Ovary (tissue), 9 donors: ENCODE measurements around the gene PARD6B. TPM values are rescaled to one million over a fixed set of nuclear protein-coding genes. Genes with fewer than 3 reads are reported as not detected.
"Not testable (repeated sequence)": the region's sequence is repeated elsewhere in the genome, so short reads cannot be mapped to it uniquely, and the experiment has no call there.

ENCODE experiments used
- DNase-seq, 5 donors: peaks; one replicate each; pipeline ENCODE4 v3.0.0-alpha.2; 2019 to 2020
- H3K27ac ChIP-seq, 2 donors: fragments of 200-600 bp; one replicate each; pipeline versions ENCODE4 v1.5.1 to v1.8.0; 2019 to 2022
- H3K27me3 ChIP-seq: fragments of 200-600 bp; one replicate; pipeline ENCODE4 v1.8.0; 2022
- H3K36me3 ChIP-seq: fragments of 200-600 bp; sonication (generic); one replicate; pipeline ENCODE4 v1.5.1; 2019
- H3K4me1 ChIP-seq: one replicate; pipeline ENCODE4 v1.8.1; 2013; ENCODE audit warnings: mild to moderate bottlenecking, moderate library complexity; ENCODE audit not compliant: insufficient read depth
- H3K4me3 ChIP-seq: fragments of 200-600 bp; sonication (generic); one replicate; pipeline ENCODE4 v1.5.1; 2017
- H3K9me3 ChIP-seq, 2 donors: fragments of 200-600 bp in 1 of 2; sonication (generic) in 1 of 2; one replicate each; pipeline versions ENCODE4 v1.5.1 to v1.8.1; 2013 to 2019; ENCODE audit warnings: mild to moderate bottlenecking in 1 of 2, moderate library complexity in 1 of 2
- EP300 ChIP-seq: sonication (generic); formaldehyde crosslinking; IDR thresholded peaks from one replicate; pipeline ENCODE4 v1.6.1; 2017; ENCODE audit warnings: antibody characterized with exemption
- POLR2A ChIP-seq: fragments of 450-650 bp; IDR thresholded peaks from one replicate; pipeline ENCODE4 v1.6.1; 2017; ENCODE audit warnings: antibody characterized with exemption, mild to moderate bottlenecking, moderate library complexity
- WGBS, 3 donors: extraction: QIAGEN DNeasy Blood & Tissue Kit in 1 of 3; methylation state at CpG; one replicate each; pipeline versions ENCODE4 v1.1.5 to v1.1.7; 2013 to 2017; 5-methylcytosine and 5-hydroxymethylcytosine counted together
- intact Hi-C, 4 donors: fragments of 100-400 bp; cut with DNase I; formaldehyde crosslinking; loops; one replicate each; pipeline versions ENCODE4 v1.11.0 to v1.15.1; 2022 to 2023
- polyA plus RNA-seq, 2 donors: library from polyadenylated mRNA; stranded (reverse); fragments of 200-250 nt in 1 of 2; fragments of 350-450 nt in 1 of 2; fragmentation: Illumina TruSeq in 1 of 2; extraction: RNeasy Lipid Tissue Mini Kit (QIAGEN cat#74804) in 1 of 2; gene quantifications; one replicate each; pipeline ENCODE4 v1.2.3, GENCODE V29; 2013 to 2014
- total RNA-seq, 7 donors: library from RNA; depleted of rRNA in 2 of 7; stranded (reverse); fragments of >200 nt in 2 of 7; fragmentation: NEBNext Ultra II Directional in 3 of 7; extraction: Animal tissue kit (Norgen Biotek cat#: 25700) in 3 of 7; gene quantifications; one replicate each; pipeline versions ENCODE4 v1.1.0 to v1.2.4, GENCODE V29; 2016 to 2023
- TF ChIP-seq, protein P1 (sequence below), 3 donors: fragments of 450-650 bp in 2 of 3; fragments of 200-600 bp in 1 of 3; IDR thresholded peaks; one replicate each; pipeline versions ENCODE4 v1.5.1 to v1.8.0; 2016 to 2022; ENCODE audit warnings: antibody characterized with exemption in 3 of 3, mild to moderate bottlenecking in 1 of 3
- donor health status: DM: no; HTN: no; CAD: no; lungs with moderate emphysema.
- donor health status: DM: no; HTN: no; CAD: no.
- donor health status: Bipolar disorder and iron deficiency.
- donor health status: DM: yes; HTN: yes; CAD: no.
- donor health status: DM: no; HTN: no; CAD: no.
- donor health status: DM: yes; HTN: yes; CAD: no.

The PARD6B gene
- total and polyA plus RNA-seq, 9 donors = 0.91 to 14.4 (median 6.0) TPM

DNA sequence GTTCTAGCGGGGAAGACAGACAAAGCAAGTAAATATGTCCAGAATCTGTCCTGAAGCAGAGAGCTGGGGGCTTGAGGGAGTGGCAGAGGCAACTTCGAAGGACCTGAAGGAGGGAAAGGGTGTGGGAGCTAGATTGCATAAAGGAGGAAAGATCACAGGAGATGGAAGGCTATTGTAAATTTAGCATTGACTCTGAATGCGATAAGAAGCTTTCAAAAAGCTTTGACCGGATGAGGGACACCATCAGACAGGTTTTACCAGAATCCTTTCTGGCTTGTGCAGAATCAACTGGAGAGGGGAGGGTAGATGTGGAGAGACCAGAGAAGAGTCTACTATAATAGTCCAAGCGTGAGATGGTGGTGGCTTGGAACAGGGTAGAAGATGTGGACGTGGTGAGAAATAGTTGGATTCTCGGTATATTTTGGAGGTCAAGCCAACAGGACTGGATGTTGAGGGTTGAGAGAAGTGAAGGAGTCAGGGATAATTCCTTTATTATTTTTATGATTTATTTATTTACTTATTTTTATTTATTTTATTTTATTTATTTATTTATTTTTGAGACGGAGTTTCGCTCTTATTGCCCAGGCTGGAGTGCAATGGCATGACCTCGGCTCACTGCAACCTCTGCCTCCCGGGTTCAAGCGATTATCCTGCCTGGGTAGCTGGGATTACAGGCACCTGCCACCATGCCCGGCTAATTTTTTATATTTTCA, 20.1 kb upstream of the PARD6B start:
- Histone ChIP-seq H3K4me1 (no peaks in the 10 kb centered on the region), H3K27ac (no peak overlapping the region), H3K27me3 (no peaks in the 10 kb centered on the region), H3K9me3 (no peaks in the 10 kb centered on the region), H3K36me3 (no peaks in the 10 kb centered on the region), H3K4me3 (no peak overlapping the region)
- DNase-seq = no peak
- intact Hi-C loops = loop anchor here in 2 of 4 donors (10.0 kb wide), 2 partner anchors 46 to 86 kb away; no protein-coding TSS in a partner anchor
- TF ChIP-seq POLR2A = no peak
- TF ChIP-seq EP300 = no peak
- 95 to 96% (median 95%) methylated on average over 13 of the region's 13 CpGs for WGBS, 3 donors

DNA sequence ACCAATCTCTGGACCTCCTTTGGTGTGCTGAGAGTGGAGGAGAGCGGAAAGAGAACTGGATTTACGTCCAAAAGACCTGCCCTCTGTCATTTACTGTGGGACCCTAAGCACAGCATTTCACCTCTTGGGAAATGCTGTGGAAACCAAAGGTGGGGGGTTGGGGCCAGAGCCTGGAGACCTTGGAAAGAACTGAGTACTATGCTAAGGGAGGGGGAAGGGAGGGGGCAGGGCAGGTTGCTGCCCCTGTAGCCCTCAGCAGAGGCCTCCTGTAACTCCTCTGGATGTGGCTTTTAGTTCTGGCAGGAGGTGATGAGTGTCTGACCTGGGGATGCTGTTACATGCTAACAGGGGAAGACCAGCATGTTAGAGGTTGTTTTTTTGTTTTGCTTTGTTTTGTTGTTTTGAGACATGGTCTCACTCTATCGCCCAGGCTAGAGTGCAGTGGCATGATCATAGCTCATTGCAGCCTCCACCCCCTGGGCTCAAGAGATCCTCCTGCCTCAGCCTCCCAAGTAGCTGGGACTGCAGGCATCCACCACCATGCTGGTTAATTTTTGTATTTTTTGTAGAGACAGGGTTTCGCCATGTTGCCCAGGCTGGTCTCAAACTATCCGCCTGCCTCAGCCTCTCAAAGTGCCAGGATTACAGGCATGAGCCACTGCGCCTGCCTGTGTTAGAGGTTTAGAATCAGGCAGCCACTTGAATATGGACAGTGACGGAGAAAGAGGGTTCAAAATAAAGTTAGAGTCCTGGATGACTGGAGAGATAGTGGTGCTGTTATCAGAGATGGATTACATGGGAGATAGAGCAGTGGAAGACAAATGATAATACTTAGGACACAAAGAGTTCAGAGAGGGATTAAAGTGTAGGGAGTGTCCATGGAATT, 18.4 kb upstream of the PARD6B start:
- intact Hi-C loops = loop anchor here in 2 of 4 donors (10.0 kb wide), 2 partner anchors 48 to 88 kb away; no protein-coding TSS in a partner anchor
- Histone ChIP-seq H3K4me3 (no peak overlapping the region), H3K27me3 (no peaks in the 10 kb centered on the region), H3K36me3 (no peaks in the 10 kb centered on the region), H3K4me1 (no peaks in the 10 kb centered on the region), H3K27ac (no peak overlapping the region), H3K9me3 (no peaks in the 10 kb centered on the region)
- TF ChIP-seq POLR2A = no peak
- TF ChIP-seq, protein P1, sequence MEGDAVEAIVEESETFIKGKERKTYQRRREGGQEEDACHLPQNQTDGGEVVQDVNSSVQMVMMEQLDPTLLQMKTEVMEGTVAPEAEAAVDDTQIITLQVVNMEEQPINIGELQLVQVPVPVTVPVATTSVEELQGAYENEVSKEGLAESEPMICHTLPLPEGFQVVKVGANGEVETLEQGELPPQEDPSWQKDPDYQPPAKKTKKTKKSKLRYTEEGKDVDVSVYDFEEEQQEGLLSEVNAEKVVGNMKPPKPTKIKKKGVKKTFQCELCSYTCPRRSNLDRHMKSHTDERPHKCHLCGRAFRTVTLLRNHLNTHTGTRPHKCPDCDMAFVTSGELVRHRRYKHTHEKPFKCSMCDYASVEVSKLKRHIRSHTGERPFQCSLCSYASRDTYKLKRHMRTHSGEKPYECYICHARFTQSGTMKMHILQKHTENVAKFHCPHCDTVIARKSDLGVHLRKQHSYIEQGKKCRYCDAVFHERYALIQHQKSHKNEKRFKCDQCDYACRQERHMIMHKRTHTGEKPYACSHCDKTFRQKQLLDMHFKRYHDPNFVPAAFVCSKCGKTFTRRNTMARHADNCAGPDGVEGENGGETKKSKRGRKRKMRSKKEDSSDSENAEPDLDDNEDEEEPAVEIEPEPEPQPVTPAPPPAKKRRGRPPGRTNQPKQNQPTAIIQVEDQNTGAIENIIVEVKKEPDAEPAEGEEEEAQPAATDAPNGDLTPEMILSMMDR (IDR thresholded peaks at IDR 0.05) = no peak
- no peak for TF ChIP-seq EP300
- WGBS, 3 donors = 86 to 90% (median 89%) methylated on average over 7 of the region's 7 CpGs
- DNase-seq = no peak

DNA sequence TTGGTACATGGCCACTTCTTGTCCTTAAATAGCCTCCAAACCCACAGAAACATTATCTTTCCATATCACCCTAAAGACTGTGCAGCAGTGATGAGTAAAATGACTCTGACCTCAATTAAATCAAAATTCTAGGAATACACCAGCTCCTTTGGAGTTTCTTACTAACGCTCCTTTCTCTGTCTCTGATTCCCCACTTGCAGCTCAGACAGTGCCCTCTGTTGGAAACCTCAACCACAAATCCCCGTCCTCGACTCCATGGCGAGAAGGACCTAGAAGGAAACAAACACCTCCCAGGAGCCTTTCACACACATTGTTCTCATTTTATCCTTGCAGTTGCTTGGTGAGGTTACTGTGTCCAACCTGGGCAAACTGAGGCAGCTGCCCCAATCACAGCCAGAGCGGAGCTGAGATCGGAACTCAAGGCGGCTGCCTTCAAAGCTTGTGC, 17.7 kb upstream of the PARD6B start:
- H3K27ac ChIP-seq = no peak overlapping the region
- H3K9me3 ChIP-seq = no peaks in the 10 kb centered on the region
- H3K36me3 ChIP-seq = no peaks in the 10 kb centered on the region
- H3K4me3 ChIP-seq = no peak overlapping the region
- WGBS, 3 donors = 39 to 48% (median 43%) methylated on average over 7 of the region's 7 CpGs
- no peaks in the 10 kb centered on the region for H3K4me1 ChIP-seq
- H3K27me3 ChIP-seq = no peaks in the 10 kb centered on the region
- DNase-seq = peak in 4 of 5 donors; percentile 40 to 58 (median 54)
- intact Hi-C loops = loop anchor here in 2 of 4 donors (10.0 kb wide), 2 partner anchors 49 to 89 kb away; no protein-coding TSS in a partner anchor
- TF ChIP-seq EP300 = no peak
- TF ChIP-seq, protein P1 (IDR thresholded peaks at IDR 0.05) = peak in 2 of 3 donors; percentile 32 to 33

DNA sequence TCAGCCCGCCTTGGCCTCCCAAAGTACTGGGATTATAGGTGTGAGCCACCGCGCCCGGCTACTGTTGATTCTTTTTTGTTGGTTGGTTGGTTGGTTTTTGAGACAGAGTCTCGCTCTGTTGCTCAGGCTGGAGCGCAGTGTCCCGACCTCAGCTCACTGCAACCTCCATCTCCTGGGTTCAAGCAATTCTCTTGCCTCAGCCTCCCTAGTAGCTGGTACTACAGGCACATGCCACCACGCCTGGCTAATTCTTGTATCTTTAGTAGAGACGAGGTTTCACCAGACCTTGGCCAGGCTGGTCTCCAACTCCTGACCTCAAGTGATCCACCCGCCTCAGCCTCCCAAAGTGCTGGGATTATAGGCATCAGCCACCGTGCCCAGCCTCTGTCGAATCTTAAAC, 17.0 kb upstream of the PARD6B start:
- H3K4me1 ChIP-seq, H3K36me3 ChIP-seq, H3K4me3 ChIP-seq, H3K27ac ChIP-seq, DNase-seq, H3K27me3 ChIP-seq, H3K9me3 ChIP-seq: not testable (repeated sequence)
- intact Hi-C loops = loop anchor here in 2 of 4 donors (10.0 kb wide), 2 partner anchors 50 to 90 kb away; no protein-coding TSS in a partner anchor
- 90 to 94% (median 92%) methylated on average over 12 of the region's 12 CpGs for WGBS, 3 donors

DNA sequence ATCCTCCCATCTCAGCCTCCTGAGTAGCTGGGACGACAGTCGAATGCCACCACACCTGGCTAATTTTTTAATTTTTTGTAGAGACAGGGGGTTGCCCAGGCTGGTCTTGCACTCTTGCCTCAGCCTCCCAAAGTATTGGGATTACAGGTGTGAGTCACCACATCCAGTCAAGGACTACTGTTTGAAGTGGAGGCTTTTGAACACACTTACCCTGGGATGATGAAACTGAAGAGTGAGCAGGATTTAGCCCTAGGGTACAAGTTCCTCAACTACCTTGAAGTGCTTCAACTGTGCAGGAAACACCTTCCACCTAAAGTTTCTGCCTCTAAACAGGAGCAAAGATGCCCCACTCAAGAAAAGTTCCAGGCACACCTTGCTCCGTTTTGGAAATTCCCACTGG, 15.7 kb upstream of the PARD6B start:
- Histone ChIP-seq H3K27me3 (no peaks in the 10 kb centered on the region), H3K9me3 (no peaks in the 10 kb centered on the region), H3K27ac (no peak overlapping the region), H3K36me3 (no peaks in the 10 kb centered on the region), H3K4me1 (no peaks in the 10 kb centered on the region), H3K4me3 (no peak overlapping the region)
- intact Hi-C loops = loop anchor here in 2 of 4 donors (10.0 kb wide), 2 partner anchors 51 to 91 kb away; no protein-coding TSS in a partner anchor
- no peak for DNase-seq
- WGBS, 3 donors = 86 to 91% (median 88%) methylated on average over 3 of the region's 3 CpGs
- TF ChIP-seq, protein P1 (IDR thresholded peaks at IDR 0.05) = no peak
- TF ChIP-seq POLR2A = no peak
- no peak for TF ChIP-seq EP300
